ENCODE results near the gene KCTD20. TPM values are rescaled to one million over a fixed set of nuclear protein-coding genes. Genes with fewer than 3 reads are reported as not detected.

Gene KCTD20
- total RNA-seq, 1 donor from 2014 or later, result 37.2 TPM

DNA sequence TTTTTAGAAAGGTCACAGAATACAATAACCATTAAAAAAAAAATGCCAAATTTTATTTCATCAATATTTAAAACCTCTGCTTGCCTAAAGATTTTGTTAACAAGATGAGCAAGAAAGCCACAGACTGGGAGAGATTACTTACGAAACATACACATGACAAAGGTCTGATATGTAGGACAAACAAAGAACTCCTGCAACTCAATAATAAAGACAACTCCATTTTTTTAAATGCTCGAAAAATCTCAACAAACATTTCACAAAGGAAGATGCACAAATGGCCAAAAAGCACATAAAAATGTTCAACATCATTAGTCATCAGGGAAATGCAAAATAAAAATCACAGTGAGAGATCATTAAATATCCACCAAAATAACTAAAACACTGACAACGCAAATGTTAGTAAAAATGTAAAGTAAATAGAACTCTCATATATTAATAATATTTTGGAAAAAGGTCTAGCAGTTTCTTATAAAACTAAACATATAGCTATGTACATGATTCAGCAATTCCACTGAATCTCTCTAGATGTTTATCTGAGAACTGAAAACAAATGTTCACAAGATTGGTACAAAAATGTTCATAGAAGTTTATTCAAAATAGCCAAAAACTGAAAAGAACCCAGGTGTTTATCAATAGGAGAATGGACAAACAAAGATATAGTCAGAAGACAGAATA is 94.2 kb downstream of the KCTD20 start:
- ATAC-seq, result no peak
- Histone ChIP-seq H3K27ac (no peak overlapping the region), H3K27me3 (ENCODE audit: low read depth) (no peaks in the 10 kb centered on the region), H3K9me3 (no peaks in the 10 kb centered on the region), H3K36me3 (peaks cover 70% of the 10 kb centered on the region), H3K4me1 (peaks cover 8% of the 10 kb centered on the region), H3K4me3 (no peak overlapping the region)
- no peak for DNase-seq
- TF ChIP-seq, protein P1, sequence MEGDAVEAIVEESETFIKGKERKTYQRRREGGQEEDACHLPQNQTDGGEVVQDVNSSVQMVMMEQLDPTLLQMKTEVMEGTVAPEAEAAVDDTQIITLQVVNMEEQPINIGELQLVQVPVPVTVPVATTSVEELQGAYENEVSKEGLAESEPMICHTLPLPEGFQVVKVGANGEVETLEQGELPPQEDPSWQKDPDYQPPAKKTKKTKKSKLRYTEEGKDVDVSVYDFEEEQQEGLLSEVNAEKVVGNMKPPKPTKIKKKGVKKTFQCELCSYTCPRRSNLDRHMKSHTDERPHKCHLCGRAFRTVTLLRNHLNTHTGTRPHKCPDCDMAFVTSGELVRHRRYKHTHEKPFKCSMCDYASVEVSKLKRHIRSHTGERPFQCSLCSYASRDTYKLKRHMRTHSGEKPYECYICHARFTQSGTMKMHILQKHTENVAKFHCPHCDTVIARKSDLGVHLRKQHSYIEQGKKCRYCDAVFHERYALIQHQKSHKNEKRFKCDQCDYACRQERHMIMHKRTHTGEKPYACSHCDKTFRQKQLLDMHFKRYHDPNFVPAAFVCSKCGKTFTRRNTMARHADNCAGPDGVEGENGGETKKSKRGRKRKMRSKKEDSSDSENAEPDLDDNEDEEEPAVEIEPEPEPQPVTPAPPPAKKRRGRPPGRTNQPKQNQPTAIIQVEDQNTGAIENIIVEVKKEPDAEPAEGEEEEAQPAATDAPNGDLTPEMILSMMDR (IDR thresholded peaks at IDR 0.05), result no peak
- intact Hi-C loops (cut with DNase I), result no loop called here

DNA sequence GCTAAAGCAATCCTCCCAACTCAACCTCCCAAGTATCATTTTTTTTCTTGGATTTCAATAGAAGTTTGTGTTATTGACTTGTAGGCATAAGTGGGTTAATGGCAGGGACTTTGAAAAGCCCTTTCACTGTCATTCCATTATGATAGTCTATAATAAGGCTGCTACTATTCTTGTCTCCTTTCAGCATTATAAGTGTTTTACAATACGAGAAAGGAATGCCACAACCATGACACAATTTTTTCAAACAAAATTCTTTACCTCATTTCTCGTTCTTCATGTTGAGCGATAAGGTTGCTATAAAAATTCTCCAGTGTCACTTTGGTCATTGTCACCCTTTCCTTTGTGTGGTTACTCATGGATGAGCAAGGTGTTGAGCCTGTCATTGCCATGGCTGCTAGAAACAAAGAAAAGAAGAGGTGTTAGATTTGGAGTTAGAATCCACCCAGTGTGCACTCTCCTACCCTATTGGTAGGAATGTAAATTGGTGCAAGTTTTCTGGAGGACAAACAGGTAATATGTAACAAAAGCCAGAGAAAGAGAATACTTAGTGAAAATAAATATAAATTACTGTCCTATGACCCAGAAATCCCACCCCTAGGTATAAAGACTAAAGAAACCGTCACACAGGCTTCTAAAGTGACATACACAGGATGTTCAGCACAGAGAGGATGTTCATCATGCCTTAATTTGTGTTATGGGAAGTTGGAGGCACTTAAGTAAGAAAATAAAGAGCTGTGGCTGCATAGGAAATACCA is 97.2 kb downstream of the KCTD20 start:
- TF ChIP-seq, protein P1 (IDR thresholded peaks at IDR 0.05), result no peak
- ATAC-seq (peak in 1 of 2 donors; percentile 35), DNase-seq (no peak)
- H3K36me3 ChIP-seq, result peaks cover 64% of the 10 kb centered on the region
- no peaks in the 10 kb centered on the region for H3K27me3 ChIP-seq (ENCODE audit: low read depth)
- no peak overlapping the region for H3K27ac ChIP-seq
- intact Hi-C loops (cut with DNase I), result no loop called here
- peaks cover 33% of the 10 kb centered on the region for H3K4me1 ChIP-seq
- H3K4me3 ChIP-seq, result no peak overlapping the region
- H3K9me3 ChIP-seq, result no peaks in the 10 kb centered on the region

Other genes with a start within 250 kb of the KCTD20 start
- 32.0 TPM for gene BRPF3, start 246.3 kb upstream of the KCTD20 start, total RNA-seq
- 0.27 TPM for gene PNPLA1, start 172.9 kb upstream of the KCTD20 start, total RNA-seq
- not detected for gene BNIP5, start 106.1 kb upstream of the KCTD20 start, total RNA-seq
- 5.2 TPM for gene ETV7, start 55.3 kb upstream of the KCTD20 start, total RNA-seq
- not detected for gene PXT1, start 146 bp upstream of the KCTD20 start, total RNA-seq
- 35.0 TPM for gene STK38, start 104.5 kb downstream of the KCTD20 start, total RNA-seq
- 180 TPM for gene SRSF3, start 151.4 kb downstream of the KCTD20 start, total RNA-seq
- 71.0 TPM for gene CDKN1A, start 235.7 kb downstream of the KCTD20 start, total RNA-seq

Data from lower lobe of right lung (tissue), 2 donors.